ENCODE results near the gene SEC14L6. TPM values are rescaled to one million over a fixed set of nuclear protein-coding genes. Genes with fewer than 3 reads are reported as not detected.

The SEC14L6 gene
- total RNA-seq, 1 donor from 2014 or later: 0.54 TPM

DNA sequence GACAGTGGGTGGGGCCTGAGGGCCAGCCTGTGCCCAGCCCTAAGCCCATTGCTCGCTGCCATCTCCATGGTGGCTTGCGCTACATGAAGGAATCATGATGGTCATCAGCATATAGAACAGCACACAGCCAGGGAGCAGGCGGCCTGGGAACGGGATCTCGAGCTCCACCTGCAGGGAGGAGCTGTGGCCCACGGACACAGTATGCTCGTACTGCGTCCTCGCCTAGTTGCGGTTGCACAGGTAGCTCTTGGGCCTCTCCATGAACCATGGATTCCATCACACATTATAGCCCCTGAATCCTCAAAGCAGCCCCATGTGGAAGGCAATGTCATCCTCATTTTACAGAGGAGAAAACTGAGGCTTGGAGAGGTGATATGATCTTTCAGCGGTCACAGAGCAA is 56.1 kb downstream of the SEC14L6 start:
- DNase-seq (ENCODE audit: extremely low spot score, unreplicated experiment): no peak
- TF ChIP-seq, protein P1, sequence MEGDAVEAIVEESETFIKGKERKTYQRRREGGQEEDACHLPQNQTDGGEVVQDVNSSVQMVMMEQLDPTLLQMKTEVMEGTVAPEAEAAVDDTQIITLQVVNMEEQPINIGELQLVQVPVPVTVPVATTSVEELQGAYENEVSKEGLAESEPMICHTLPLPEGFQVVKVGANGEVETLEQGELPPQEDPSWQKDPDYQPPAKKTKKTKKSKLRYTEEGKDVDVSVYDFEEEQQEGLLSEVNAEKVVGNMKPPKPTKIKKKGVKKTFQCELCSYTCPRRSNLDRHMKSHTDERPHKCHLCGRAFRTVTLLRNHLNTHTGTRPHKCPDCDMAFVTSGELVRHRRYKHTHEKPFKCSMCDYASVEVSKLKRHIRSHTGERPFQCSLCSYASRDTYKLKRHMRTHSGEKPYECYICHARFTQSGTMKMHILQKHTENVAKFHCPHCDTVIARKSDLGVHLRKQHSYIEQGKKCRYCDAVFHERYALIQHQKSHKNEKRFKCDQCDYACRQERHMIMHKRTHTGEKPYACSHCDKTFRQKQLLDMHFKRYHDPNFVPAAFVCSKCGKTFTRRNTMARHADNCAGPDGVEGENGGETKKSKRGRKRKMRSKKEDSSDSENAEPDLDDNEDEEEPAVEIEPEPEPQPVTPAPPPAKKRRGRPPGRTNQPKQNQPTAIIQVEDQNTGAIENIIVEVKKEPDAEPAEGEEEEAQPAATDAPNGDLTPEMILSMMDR (IDR thresholded peaks at IDR 0.05): no peak
- Mint-ChIP-seq H3K9me3 (ENCODE audit: unreplicated experiment) (no peaks in the 10 kb centered on the region), H3K4me3 (ENCODE audit: unreplicated experiment) (no peak overlapping the region), H3K4me1 (ENCODE audit: unreplicated experiment) (no peaks in the 10 kb centered on the region), H3K27ac (ENCODE audit: unreplicated experiment) (no peak overlapping the region), H3K36me3 (ENCODE audit: unreplicated experiment) (no peaks in the 10 kb centered on the region), H3K27me3 (ENCODE audit: unreplicated experiment) (peaks cover 19% of the 10 kb centered on the region)

DNA sequence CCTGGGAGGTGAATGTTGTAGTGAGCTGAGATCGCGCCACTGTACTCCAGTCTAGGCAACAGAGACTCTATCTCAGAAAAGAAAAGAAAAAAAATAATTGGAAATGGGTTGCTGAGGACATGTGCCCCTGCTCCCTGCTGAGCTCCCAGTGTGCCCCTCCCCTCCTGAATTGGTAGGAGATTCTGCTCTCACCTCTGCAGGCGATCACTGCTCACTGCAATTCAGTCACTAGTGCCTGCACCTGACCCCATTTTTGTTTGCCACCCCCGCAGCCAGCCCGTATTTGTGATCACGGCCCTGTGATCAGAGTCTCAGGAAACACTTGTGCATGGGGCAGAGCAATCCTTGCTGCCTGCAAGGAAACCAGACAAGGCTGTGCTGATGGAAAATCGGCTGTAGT is 58.4 kb downstream of the SEC14L6 start:
- Mint-ChIP-seq H3K36me3 (ENCODE audit: unreplicated experiment) (no peaks in the 10 kb centered on the region), H3K4me3 (ENCODE audit: unreplicated experiment) (no peak overlapping the region), H3K27me3 (ENCODE audit: unreplicated experiment) (peaks cover 4% of the 10 kb centered on the region), H3K4me1 (ENCODE audit: unreplicated experiment) (no peaks in the 10 kb centered on the region), H3K27ac (ENCODE audit: unreplicated experiment) (no peak overlapping the region), H3K9me3 (ENCODE audit: unreplicated experiment) (no peaks in the 10 kb centered on the region)
- TF ChIP-seq, protein P1 (IDR thresholded peaks at IDR 0.05): no peak
- DNase-seq (ENCODE audit: extremely low spot score, unreplicated experiment): no peak

DNA sequence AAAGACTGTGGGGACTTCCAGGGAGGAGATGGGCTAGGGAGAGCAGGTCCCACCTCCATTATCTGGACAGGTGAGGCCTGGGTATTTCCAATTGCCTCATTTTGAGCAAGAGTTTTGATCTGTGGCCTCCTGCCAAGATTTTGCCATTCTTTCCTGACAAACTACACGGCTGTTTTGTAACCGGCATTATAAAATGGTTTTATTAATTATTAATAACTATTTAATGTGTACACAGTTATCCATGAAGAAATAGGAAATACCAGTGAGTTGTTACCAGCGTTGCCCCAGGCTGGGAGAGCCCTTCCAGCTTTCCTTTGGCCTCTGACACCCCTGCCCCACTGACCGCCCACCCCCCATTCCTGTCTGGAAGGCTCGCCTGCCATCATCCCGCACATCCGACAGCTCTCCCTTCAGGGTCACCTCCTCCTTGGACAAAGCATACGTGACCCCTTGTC is 59.9 kb downstream of the SEC14L6 start:
- H3K4me3 Mint-ChIP-seq (ENCODE audit: unreplicated experiment): no peak overlapping the region
- H3K36me3 Mint-ChIP-seq (ENCODE audit: unreplicated experiment): no peaks in the 10 kb centered on the region
- DNase-seq (ENCODE audit: extremely low spot score, unreplicated experiment): no peak
- H3K27me3 Mint-ChIP-seq (ENCODE audit: unreplicated experiment): peaks cover 5% of the 10 kb centered on the region
- no peaks in the 10 kb centered on the region for H3K4me1 Mint-ChIP-seq (ENCODE audit: unreplicated experiment)
- H3K9me3 Mint-ChIP-seq (ENCODE audit: unreplicated experiment): no peaks in the 10 kb centered on the region
- TF ChIP-seq, protein P1 (IDR thresholded peaks at IDR 0.05): no peak
- no peak overlapping the region for H3K27ac Mint-ChIP-seq (ENCODE audit: unreplicated experiment)

DNA sequence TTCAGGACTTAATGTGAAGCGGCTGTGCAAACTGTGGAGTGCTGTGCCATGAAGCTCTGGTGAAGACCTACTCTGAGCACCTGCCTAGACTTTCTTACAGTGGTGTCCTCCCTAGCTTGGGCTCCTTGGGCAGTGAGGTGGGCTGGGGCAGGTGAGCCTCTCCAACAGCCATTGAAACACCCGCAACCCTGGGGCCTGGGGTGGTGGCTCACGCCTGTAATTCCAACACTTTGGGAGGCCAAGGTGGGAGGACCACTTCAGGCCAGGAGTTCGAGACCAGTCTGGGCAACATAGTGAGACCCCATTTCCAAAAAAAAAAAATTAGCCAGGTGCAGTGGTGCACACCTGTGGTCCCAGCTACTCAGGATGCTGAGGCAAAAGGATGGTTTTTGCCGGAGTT is 60.4 kb downstream of the SEC14L6 start:
- H3K27me3 Mint-ChIP-seq (ENCODE audit: unreplicated experiment): peaks cover 5% of the 10 kb centered on the region
- no peak overlapping the region for H3K27ac Mint-ChIP-seq (ENCODE audit: unreplicated experiment)
- no peaks in the 10 kb centered on the region for H3K36me3 Mint-ChIP-seq (ENCODE audit: unreplicated experiment)
- H3K4me3 Mint-ChIP-seq (ENCODE audit: unreplicated experiment): no peak overlapping the region
- H3K4me1 Mint-ChIP-seq (ENCODE audit: unreplicated experiment): no peaks in the 10 kb centered on the region
- DNase-seq (ENCODE audit: extremely low spot score, unreplicated experiment): no peak
- H3K9me3 Mint-ChIP-seq (ENCODE audit: unreplicated experiment): no peaks in the 10 kb centered on the region
- TF ChIP-seq, protein P1 (IDR thresholded peaks at IDR 0.05): no peak

DNA sequence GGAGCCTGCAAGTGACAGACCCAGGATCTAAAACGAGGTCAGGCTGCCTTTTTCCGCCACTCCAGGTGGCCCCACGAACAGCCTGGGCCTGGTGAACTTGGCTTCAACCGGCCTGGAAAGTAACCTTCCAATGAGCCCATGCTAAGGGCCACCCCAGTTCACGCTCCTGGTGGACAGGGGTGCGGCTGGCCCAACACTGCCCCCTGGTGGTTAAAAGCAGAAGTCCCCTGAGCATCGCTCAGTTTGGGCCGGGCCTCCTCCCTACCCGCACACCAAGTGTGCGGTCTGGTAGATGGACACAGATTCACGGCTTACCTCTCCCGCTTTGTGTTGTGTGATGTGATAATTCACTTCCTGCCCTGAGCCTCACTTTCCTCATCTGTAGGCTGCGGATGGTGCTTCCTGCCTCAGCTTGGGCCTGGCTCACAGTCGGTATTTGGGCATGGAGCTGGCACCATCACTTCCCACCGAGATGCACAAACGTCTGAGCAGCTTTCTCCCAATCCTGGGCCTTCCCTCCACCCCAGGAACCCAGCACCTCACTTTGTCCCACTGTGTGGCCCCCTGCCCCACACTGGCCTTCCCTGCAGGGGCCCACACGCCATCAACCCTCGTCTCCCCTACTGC is 61.1 kb downstream of the SEC14L6 start:
- peak; percentile 88 for DNase-seq (ENCODE audit: extremely low spot score, unreplicated experiment)
- Mint-ChIP-seq H3K27me3 (ENCODE audit: unreplicated experiment) (peaks cover 2% of the 10 kb centered on the region), H3K9me3 (ENCODE audit: unreplicated experiment) (no peaks in the 10 kb centered on the region), H3K36me3 (ENCODE audit: unreplicated experiment) (no peaks in the 10 kb centered on the region), H3K4me1 (ENCODE audit: unreplicated experiment) (no peaks in the 10 kb centered on the region), H3K27ac (ENCODE audit: unreplicated experiment) (no peak overlapping the region), H3K4me3 (ENCODE audit: unreplicated experiment) (no peak overlapping the region)
- TF ChIP-seq, protein P1 (IDR thresholded peaks at IDR 0.05): peak; percentile 93
